Measurements from ENCODE around the gene ICAM3.

Gene ICAM3

GRCh38 chr19:10333758-10334587 lies 5.5 kb downstream of the ICAM3 start:
- DNase-seq (ENCODE audit: low spot score), result no peak
- in situ Hi-C loops (cut with MboI; ENCODE audit: low sequenced_read_pairs, unreplicated experiment), result no loop called here
- no peak for TF ChIP-seq CTCF (IDR thresholded peaks at IDR 0.05; ENCODE audit: borderline replicate concordance, control extremely low read depth, extremely low read depth, insufficient read depth, missing control alignments)

DNA sequence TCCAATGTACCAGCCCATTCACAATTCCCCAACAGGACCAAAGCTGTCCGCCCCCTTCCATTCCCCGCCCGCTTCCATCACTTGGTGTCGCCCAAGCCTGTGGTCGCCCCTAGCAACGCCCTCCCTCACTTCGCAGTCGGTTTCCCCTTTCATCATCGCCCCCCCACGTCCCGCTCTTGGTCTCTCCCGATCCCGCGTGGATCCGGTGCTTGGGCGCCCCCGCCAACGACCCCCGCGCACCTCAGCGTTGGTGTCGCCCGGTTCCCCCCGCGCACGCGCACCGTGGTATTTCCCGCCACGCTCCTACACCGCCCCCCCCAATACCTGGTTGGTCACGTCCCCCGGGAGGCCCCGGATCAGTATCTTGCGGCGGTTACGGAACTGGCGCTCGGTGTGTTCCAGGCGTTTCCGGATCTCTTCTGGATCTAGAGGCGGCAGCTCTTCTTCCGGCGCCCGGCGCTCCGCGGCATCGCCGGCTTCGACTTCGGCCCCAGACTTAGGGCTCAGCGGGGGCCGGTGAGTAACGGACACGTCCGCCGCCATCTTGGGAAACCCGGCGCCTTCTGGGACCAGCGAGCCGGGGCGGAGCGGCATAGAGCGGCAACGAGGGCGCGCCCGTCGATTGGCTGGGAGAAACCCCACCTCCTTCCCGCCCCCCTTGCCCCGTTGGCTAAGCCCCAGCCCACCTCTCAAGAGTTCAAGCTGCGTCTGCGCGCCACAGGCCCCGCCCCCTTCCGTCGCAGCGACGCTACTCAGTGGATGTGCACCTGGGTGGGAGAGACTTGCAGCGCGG lies 6.3 kb downstream of the ICAM3 start, which contains the start of gene RAVER1:
Gene RAVER1, minus strand, starts transcription at position 565 of the 793 bp plus-strand sequence. Its CDS starts 22 bp downstream, at position 543.
- DNase-seq (ENCODE audit: low spot score), result peak; percentile 100
- in situ Hi-C loops (cut with MboI; ENCODE audit: low sequenced_read_pairs, unreplicated experiment), result no loop called here
- no peak for TF ChIP-seq CTCF (IDR thresholded peaks at IDR 0.05; ENCODE audit: borderline replicate concordance, control extremely low read depth, extremely low read depth, insufficient read depth, missing control alignments)

- TF ChIP-seq CTCF (IDR thresholded peaks at IDR 0.05; ENCODE audit: borderline replicate concordance, control extremely low read depth, extremely low read depth, insufficient read depth, missing control alignments), result no peak
- in situ Hi-C loops (cut with MboI; ENCODE audit: low sequenced_read_pairs, unreplicated experiment), result no loop called here
- no peak for DNase-seq (ENCODE audit: low spot score)
Observed at GRCh38 chr19:10332158-10332964, 7.1 kb downstream of the ICAM3 start.

DNA sequence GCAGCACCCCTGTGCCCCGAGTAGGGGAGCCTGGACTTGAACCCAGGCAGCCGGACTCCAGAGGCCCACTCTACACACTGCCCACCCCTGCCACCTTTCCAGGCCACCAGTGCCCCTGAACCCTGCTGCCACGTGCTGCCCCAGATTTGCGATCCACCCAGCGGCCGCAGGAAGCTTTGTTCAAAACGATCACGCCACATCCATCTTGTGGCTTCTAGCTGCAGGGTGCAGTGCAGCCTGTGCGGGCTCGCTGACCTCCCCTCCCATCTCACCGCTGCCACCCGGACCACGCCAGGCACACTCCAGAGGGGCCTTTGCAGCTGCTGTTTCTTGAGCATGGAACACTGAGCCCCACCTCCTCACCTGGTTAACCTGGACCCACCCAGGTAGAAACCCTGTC lies 9.9 kb downstream of the ICAM3 start:
- TF ChIP-seq CTCF (IDR thresholded peaks at IDR 0.05; ENCODE audit: borderline replicate concordance, control extremely low read depth, extremely low read depth, insufficient read depth, missing control alignments), result no peak
- no peak for DNase-seq (ENCODE audit: low spot score)
- in situ Hi-C loops (cut with MboI; ENCODE audit: low sequenced_read_pairs, unreplicated experiment), result no loop called here

DNA sequence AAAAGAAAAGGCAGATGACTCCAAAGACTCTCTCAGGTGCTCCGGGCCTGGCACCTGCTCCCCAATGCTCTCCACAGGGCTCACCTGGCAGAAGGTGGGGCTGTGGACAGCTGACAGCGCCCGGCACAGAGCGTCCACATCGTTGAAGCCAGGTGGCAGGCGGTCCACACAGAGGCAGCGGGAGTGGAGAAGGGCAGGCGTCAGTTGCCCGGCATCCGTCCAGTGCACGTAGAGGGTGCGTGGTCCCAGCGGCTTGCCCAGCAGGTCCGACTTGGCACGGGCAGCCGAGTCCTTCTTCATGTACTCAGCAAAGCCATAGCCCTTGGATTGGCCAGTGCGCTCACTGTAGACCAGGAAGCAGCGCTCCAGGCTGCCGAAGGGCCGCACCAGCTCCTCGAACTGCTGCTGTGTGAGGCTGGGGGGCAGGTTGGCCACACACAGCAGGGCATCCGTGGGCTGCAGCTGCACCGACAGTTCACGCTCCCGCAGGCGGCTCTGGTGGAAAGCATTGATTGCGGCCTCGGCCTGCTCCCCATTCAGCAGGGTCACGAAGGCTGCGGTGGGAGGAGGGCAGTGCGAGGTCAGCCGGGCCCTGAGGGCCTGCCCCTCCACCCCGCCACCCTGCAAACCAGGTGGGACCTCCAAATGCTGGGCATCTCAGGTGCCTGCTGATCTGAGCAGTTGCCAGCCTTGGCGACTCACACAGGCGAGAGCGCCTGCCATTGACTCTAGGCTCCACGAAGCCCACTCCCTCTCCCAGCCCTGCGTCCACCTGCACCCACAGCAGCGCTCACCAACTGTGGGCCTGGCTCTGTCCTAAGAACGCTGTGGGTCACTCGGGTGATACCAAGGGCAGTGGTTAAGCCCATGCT lies 10.6 kb downstream of the ICAM3 start:
- in situ Hi-C loops (cut with MboI; ENCODE audit: low sequenced_read_pairs, unreplicated experiment), result no loop called here
- TF ChIP-seq CTCF (IDR thresholded peaks at IDR 0.05; ENCODE audit: borderline replicate concordance, control extremely low read depth, extremely low read depth, insufficient read depth, missing control alignments), result no peak
- no peak for DNase-seq (ENCODE audit: low spot score)

Measured in GM13976 (cell line).